Testis (tissue), 2 donors: Measurements from ENCODE around the gene MBNL2.

Experiments used
- POLR2A ChIP-seq: fragments of 450-650 bp; IDR thresholded peaks from one replicate; pipeline ENCODE4 v1.6.1; 2017; ENCODE audit warnings: antibody characterized with exemption, mild to moderate bottlenecking, moderate library complexity
- TF ChIP-seq, protein P1 (sequence below), 3 experiments: fragments of 450-650 bp in 2 of 3; fragments of 200-600 bp in 1 of 3; sonication (generic) in 1 of 3; IDR thresholded peaks; one replicate each; pipeline ENCODE4 v1.5.1; 2016 to 2019; ENCODE audit warnings: antibody characterized with exemption in 3 of 3, mild to moderate bottlenecking in 2 of 3, moderate library complexity in 1 of 3

DNA sequence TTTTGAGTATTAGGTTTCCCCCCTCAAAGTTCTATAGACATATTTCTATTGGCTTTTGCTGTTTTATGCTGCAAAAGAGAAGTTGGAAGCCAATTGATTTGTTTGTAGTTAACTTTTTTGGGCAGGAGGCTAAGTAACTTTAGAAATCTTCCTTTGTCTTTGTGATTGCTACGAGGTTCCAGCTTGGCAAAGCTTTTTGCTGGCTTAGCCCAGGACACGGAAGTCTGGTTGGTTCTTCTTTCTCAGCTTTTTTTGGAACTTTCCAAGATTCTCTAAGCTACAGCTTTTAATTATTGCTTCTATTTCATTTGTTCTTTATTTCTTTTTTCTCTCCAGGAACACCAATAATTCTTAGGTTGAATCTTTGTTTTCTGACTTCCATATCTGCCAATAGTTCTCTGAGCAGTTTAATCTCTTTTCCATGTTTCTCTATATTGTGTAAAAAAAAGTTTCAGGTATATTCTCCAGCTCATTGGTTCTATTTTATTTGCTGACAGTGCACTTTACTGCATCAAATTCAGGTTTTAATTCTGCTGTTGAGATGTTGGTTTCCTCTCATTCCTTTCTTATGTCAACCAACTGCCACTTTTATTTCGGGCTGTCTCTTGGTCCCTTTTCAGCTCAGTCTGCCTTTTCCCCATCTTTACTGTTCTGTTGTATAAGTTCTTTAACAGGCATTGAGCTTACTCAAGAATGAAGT lies 27.8 kb downstream of the MBNL2 start:
- TF ChIP-seq, protein P1, sequence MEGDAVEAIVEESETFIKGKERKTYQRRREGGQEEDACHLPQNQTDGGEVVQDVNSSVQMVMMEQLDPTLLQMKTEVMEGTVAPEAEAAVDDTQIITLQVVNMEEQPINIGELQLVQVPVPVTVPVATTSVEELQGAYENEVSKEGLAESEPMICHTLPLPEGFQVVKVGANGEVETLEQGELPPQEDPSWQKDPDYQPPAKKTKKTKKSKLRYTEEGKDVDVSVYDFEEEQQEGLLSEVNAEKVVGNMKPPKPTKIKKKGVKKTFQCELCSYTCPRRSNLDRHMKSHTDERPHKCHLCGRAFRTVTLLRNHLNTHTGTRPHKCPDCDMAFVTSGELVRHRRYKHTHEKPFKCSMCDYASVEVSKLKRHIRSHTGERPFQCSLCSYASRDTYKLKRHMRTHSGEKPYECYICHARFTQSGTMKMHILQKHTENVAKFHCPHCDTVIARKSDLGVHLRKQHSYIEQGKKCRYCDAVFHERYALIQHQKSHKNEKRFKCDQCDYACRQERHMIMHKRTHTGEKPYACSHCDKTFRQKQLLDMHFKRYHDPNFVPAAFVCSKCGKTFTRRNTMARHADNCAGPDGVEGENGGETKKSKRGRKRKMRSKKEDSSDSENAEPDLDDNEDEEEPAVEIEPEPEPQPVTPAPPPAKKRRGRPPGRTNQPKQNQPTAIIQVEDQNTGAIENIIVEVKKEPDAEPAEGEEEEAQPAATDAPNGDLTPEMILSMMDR (IDR thresholded peaks at IDR 0.05): no peak
- no peak for TF ChIP-seq POLR2A
